ENCODE data around the gene UNC5B.

UNC5B gene

DNA sequence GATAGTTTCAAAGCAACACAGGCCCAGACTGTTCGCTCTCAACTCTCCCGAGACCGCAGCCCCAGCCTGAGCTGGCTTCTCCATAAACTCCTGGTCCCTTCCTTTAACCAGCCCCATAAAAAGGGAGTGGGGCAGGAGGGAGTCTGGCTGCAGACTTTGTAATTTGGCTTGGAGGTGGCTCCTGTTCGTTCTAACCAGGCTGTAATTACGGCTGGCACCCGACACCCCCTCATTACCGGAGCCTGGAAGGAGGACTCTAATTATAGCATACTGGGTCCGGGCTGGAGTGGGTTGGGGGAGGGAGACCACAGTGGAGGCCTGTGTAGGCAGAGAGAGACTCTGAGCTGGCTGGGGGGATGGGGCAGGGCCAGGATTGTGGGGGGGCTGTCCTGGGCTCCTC is 49.7 kb downstream of the UNC5B start:
- Histone ChIP-seq H3K27me3 (peaks cover 0 to 19% (median 0%) of the 10 kb centered on the region in 11 experiments; a peak in 6 of 22 replicates), H3K4me3 (no peak overlapping the region), H3K4me1 (peaks cover 34 to 80% (median 57%) of the 10 kb centered on the region in 10 experiments), H3K9ac (no peak overlapping the region), H4K20me1 (peaks cover 0 to 28% (median 0%) of the 10 kb centered on the region in 11 experiments; a peak in 4 of 22 replicates), H3K9me3 (replicated peaks in 1 of 11) (no peaks in the 10 kb centered on the region), H3K4me2 (peak overlapping the region in 9 of 11 experiments; percentile 18 to 69 (median 52); a peak in 15 of 22 replicates), H3K36me3 (no peaks in the 10 kb centered on the region), H3K27ac (no peak overlapping the region)
- TF ChIP-seq Cebpa-rat (IDR thresholded peaks at IDR 0.05), result no peak

DNA sequence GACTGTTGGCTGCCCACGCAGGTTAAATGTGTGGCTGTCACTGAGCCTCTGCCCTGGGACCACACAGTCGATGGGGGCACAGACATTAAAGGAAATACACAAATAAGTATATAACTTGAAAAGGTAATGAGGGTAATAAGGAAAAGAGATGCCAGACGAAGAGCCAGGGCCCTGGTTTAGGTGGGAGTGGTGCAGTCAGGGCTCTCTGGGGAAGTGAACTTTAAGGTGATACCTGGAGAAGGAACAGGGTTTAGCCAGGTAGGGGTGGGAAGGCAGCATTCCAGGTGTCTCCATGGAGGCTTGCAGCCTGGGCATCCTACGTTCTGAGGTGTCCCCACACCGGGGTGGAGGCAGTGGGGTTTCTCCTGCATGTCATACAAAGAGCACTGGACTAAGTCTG is 50.4 kb downstream of the UNC5B start:
- H4K20me1 ChIP-seq, result peaks cover 0 to 28% (median 0%) of the 10 kb centered on the region in 11 experiments; a peak in 1 of 22 replicates
- no peak overlapping the region for H3K4me3 ChIP-seq
- peak overlapping the region in 7 of 11 experiments; percentile 40 to 69 (median 55); a peak in 11 of 22 replicates for H3K4me2 ChIP-seq
- H3K27me3 ChIP-seq, result peaks cover 0 to 19% (median 0%) of the 10 kb centered on the region in 11 experiments; a peak in 6 of 22 replicates
- no peak overlapping the region for H3K9ac ChIP-seq
- no peak overlapping the region for H3K27ac ChIP-seq
- TF ChIP-seq Cebpa-rat (IDR thresholded peaks at IDR 0.05), result no peak
- H3K36me3 ChIP-seq, result no peaks in the 10 kb centered on the region
- H3K4me1 ChIP-seq, result peaks cover 34 to 82% (median 52%) of the 10 kb centered on the region in 10 experiments
- H3K9me3 ChIP-seq (replicated peaks in 1 of 11), result no peaks in the 10 kb centered on the region

DNA sequence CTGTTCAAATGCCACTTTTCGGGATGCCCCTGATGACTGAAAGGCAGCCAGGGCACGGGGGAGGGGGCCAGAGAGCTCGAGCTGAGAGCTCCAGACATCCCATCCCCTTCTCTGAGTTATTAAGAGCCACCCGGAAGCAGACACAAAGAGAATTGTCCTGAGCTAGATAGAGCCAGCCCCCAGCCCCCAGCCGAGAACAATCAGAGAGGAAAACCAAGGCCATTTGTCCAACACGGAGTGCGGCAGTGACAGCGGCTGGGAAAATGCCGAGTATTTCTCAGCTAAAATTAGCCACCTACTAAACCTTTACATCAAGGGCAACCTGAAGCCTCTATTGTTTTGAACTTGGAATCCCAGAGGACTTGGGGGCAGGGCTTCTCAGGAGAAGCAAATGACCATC is 51.0 kb downstream of the UNC5B start:
- Histone ChIP-seq H4K20me1 (peaks cover 0 to 28% (median 0%) of the 10 kb centered on the region in 11 experiments; a peak in 1 of 22 replicates), H3K27me3 (peaks cover 0 to 19% (median 0%) of the 10 kb centered on the region in 11 experiments; a peak in 6 of 22 replicates), H3K36me3 (no peaks in the 10 kb centered on the region), H3K4me3 (no peak overlapping the region), H3K27ac (no peak overlapping the region), H3K4me2 (peak overlapping the region in 5 of 11 experiments; percentile 6 to 69 (median 64); a peak in 4 of 22 replicates), H3K9ac (no peak overlapping the region), H3K4me1 (peaks cover 34 to 87% (median 52%) of the 10 kb centered on the region in 10 experiments), H3K9me3 (replicated peaks in 1 of 11) (no peaks in the 10 kb centered on the region)
- no peak for TF ChIP-seq Cebpa-rat (IDR thresholded peaks at IDR 0.05)

DNA sequence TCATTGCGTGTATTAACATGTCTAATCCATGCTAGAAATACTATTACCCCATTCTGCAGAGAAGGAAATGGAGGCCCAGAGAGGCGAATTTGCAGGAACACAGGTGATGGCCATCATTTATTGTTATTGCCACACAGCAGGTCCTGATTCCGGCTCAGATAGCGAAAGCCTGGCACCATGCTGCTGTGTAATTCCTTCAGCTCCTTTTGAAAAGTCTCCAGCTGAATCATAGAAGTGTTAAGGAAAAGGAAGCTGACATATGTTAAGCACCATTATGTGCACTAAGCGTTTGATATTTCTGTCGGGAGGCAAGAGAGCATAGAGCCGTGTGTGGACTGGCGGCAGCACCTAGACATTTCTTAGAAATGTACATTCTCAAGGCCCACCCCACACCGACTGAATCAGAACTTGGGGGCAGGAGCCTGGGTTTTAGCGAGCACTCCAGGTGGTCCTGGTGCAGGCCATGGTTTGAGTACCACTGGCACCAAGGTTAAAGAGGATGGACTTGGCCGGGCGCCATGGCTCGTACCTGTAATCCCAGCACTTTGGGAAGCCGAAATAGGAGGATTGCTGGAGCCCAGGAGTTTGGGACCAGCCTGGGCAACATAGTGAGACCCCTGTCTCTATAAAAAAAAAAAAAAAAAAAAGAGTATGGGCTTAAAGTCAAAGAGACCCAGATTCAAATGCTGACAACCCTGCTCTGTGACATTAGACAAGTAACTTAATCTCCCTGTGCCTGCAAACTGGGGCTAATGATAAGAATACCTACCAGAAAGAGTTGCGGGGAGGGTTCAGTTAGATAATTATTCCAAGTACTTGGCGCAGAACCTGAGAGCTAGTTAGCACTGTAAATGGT is 52.2 kb downstream of the UNC5B start:
- no peaks in the 10 kb centered on the region for H3K36me3 ChIP-seq
- peaks cover 0 to 19% (median 0%) of the 10 kb centered on the region in 11 experiments; a peak in 6 of 22 replicates for H3K27me3 ChIP-seq
- no peaks in the 10 kb centered on the region for H3K9me3 ChIP-seq (replicated peaks in 1 of 11)
- H3K4me1 ChIP-seq, result peaks cover 32 to 91% (median 50%) of the 10 kb centered on the region in 10 experiments
- peak overlapping the region in 3 of 11 experiments; percentile 61 to 80 (median 73); a peak in 3 of 22 replicates for H3K27ac ChIP-seq
- no peak overlapping the region for H3K4me3 ChIP-seq
- peaks cover 0 to 31% (median 0%) of the 10 kb centered on the region in 11 experiments; a peak in 2 of 22 replicates for H4K20me1 ChIP-seq
- TF ChIP-seq Cebpa-rat (IDR thresholded peaks at IDR 0.05), result no peak
- H3K9ac ChIP-seq, result peak overlapping the region in 2 of 11 experiments; percentile 58 to 73; a peak in 5 of 22 replicates
- peak overlapping the region in 10 of 11 experiments; percentile 60 to 92 (median 76); a peak in 20 of 22 replicates for H3K4me2 ChIP-seq

DNA sequence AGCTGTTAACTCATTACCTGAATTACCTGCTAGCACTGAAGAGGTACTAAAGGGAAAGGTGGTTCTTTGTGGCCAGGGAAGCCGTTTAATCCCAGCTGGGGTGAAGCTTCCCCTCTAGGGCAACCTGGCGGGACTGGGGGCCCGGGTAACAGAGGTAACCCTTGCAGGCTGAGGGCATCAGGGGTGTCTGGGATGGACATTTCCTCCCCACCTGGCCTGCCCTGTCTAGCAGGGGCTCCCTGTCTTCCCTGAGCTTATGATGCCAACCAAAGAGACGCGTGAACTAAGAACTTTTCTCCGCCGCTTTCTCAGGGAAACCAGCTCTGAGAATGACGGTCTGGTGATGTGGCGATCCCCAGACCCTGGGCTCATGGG is 52.8 kb downstream of the UNC5B start:
- Histone ChIP-seq H3K4me1 (peaks cover 26 to 85% (median 44%) of the 10 kb centered on the region in 10 experiments), H3K4me3 (no peak overlapping the region), H3K4me2 (peak overlapping the region; percentile 47 to 92 (median 74)), H3K27ac (peak overlapping the region in 4 of 11 experiments; percentile 50 to 80 (median 67); a peak in 8 of 22 replicates), H3K9ac (peak overlapping the region in 6 of 11 experiments; percentile 3 to 73 (median 52); a peak in 6 of 22 replicates), H3K9me3 (replicated peaks in 1 of 11) (no peaks in the 10 kb centered on the region), H3K27me3 (peaks cover 0 to 19% (median 0%) of the 10 kb centered on the region in 11 experiments; a peak in 6 of 22 replicates), H3K36me3 (no peaks in the 10 kb centered on the region), H4K20me1 (peaks cover 0 to 31% (median 0%) of the 10 kb centered on the region in 11 experiments; a peak in 2 of 22 replicates)
- TF ChIP-seq Cebpa-rat (IDR thresholded peaks at IDR 0.05), result no peak

DNA sequence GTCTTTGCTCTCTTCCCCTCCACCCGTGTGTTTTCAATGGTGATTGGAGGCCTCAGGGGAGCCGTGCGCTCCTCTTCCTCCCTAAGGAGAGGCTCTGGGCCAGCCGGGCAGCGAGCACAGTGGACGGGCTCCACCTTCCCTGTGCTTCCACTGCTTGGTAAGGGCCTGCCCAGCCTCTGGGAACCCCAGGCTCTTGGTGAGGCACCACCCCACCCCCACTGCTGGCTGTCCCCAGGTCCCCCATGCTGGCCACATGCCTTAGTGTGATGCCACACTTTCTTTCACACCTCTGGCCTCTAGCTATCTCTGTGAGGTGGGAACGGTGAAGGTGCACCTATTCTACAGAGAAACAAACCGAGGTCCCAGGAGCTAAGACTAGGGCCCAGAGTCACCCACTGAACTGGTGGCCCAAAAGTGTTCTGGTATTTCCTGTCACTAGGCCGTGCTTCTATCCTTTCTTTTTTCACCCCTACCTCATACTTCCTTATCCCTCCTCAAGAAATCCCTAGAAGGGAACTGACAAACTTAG is 53.3 kb downstream of the UNC5B start:
- peaks cover 0 to 19% (median 0%) of the 10 kb centered on the region in 11 experiments; a peak in 6 of 22 replicates for H3K27me3 ChIP-seq
- H3K4me3 ChIP-seq, result 0 out of 20 replicates have a peak overlapping the region, but pooled peaks of 1 of the 10 experiments have one; percentile 6
- peaks cover 0 to 26% (median 0%) of the 10 kb centered on the region in 11 experiments; a peak in 2 of 22 replicates for H4K20me1 ChIP-seq
- H3K4me1 ChIP-seq, result peaks cover 21 to 83% (median 43%) of the 10 kb centered on the region in 10 experiments
- H3K9me3 ChIP-seq (replicated peaks in 1 of 11), result no peaks in the 10 kb centered on the region
- H3K4me2 ChIP-seq, result peak overlapping the region; percentile 47 to 92 (median 74)
- H3K36me3 ChIP-seq, result no peaks in the 10 kb centered on the region
- H3K27ac ChIP-seq, result peak overlapping the region in 7 of 11 experiments; percentile 3 to 80 (median 50); a peak in 10 of 22 replicates
- peak overlapping the region in 6 of 11 experiments; percentile 3 to 73 (median 56); a peak in 9 of 22 replicates for H3K9ac ChIP-seq
- no peak for TF ChIP-seq Cebpa-rat (IDR thresholded peaks at IDR 0.05)

DNA sequence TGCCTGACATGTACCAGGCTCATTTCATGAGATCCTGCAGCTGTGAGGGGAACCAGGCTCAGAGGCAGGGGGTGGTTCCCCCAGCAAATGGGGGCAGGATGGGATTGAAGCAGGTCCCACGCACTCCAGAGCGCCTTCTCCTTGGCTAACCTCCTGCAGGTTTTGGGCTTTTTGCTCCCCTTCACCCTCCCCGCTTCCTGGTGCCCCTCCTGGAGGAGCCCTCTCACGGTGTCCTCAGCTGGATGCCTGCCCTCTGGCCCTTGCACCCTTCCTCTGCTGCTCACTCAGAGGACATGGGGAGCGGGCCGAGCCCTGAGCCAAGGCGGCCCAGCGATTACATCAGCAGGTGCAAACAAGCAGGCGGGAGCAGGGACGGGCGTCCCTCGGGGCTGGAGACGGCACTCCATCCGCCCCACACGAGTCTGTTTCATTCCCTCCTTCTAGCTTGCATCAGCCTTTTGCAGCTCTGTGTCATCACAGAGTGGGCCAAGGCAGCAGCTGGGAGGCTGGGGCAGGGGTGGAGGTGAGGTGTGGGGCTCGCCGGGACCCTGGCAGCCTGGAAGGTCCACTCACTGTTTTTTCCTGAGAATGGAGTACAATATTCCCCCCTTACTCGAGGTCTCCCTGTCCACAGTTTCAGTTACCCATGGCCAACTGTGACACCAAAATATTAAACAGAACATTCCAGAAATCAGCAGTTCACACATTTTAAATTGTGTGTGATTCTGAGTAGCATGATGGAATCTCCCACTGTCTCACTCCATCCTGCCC is 54.0 kb downstream of the UNC5B start:
- Histone ChIP-seq H3K27ac (peak overlapping the region in 7 of 11 experiments; percentile 3 to 80 (median 50); a peak in 11 of 22 replicates), H3K4me1 (peaks cover 20 to 83% (median 45%) of the 10 kb centered on the region in 10 experiments), H3K9ac (peak overlapping the region in 5 of 11 experiments; percentile 16 to 73 (median 58); a peak in 9 of 22 replicates), H3K36me3 (no peaks in the 10 kb centered on the region), H3K27me3 (peaks cover 0 to 19% (median 0%) of the 10 kb centered on the region in 11 experiments; a peak in 6 of 22 replicates), H4K20me1 (peaks cover 0 to 20% (median 0%) of the 10 kb centered on the region in 11 experiments; a peak in 2 of 22 replicates), H3K4me2 (peak overlapping the region; percentile 47 to 92 (median 74)), H3K9me3 (replicated peaks in 1 of 11) (no peaks in the 10 kb centered on the region), H3K4me3 (no peak overlapping the region)
- TF ChIP-seq Cebpa-rat (IDR thresholded peaks at IDR 0.05), result peak in 4 of 11 experiments; percentile 28 to 79 (median 50); a peak in 4 of 22 replicates

All from BLaER1 treated with 17β-estradiol and CSF1 and Interleukin-3, amounts not matched to agents 10 nM and 100 nM (cell line).